HEK293T (cell line): Measurements from ENCODE around the gene FADS1.

Experiments
- BHLHE40 ChIP-seq: fragments of 450-650 bp; IDR thresholded peaks from 2 replicates; pipeline ENCODE4 v1.6.1; 2016; ENCODE audit warnings: mild to moderate bottlenecking, moderate library complexity, borderline replicate concordance
- FOXM1 ChIP-seq: fragments of 450-650 bp; IDR thresholded peaks from 2 replicates; pipeline ENCODE4 v1.6.1; 2017; ENCODE audit warnings: mild to moderate bottlenecking, borderline replicate concordance
- PKNOX1 ChIP-seq: fragments of 450-650 bp; IDR thresholded peaks from 2 replicates; pipeline ENCODE4 v1.6.1; 2016
- SP1 ChIP-seq: fragments of 450-650 bp; IDR thresholded peaks from 2 replicates; pipeline ENCODE4 v1.6.1; 2017

- TF ChIP-seq SP1 (no peak), BHLHE40 (no peak), FOXM1 (no peak), PKNOX1 (no peak)
Measured at GRCh38 chr11:61792310-61793082, 24.3 kb downstream of the FADS1 start, which contains the start of the genes FEN1 and TMEM258.
